ENCODE results near the gene TRIP10.

Gene TRIP10

GRCh38 chr19:6725513-6726231, 13.8 kb upstream of the TRIP10 start:
- DNase-seq (ENCODE audit: low read depth) = no peak
- H3K4me3 ChIP-seq (ENCODE audit: low read length) = no peak overlapping the region
- no peak for TF ChIP-seq CTCF (conservative IDR thresholded peaks at IDR 0.05; ENCODE audit: low read length)

- H3K4me3 ChIP-seq (ENCODE audit: low read length) = no peak overlapping the region
- DNase-seq (ENCODE audit: low read depth) = no peak
- no peak for TF ChIP-seq CTCF (conservative IDR thresholded peaks at IDR 0.05; ENCODE audit: low read length)
Measured at GRCh38 chr19:6728346-6728745, 11.1 kb upstream of the TRIP10 start.

- H3K4me3 ChIP-seq (ENCODE audit: low read length) = no peak overlapping the region
- DNase-seq (ENCODE audit: low read depth) = no peak
- TF ChIP-seq CTCF (conservative IDR thresholded peaks at IDR 0.05; ENCODE audit: low read length) = no peak
Measured at GRCh38 chr19:6729573-6730152, 9.8 kb upstream of the TRIP10 start.

- no peak for TF ChIP-seq CTCF (conservative IDR thresholded peaks at IDR 0.05; ENCODE audit: low read length)
- DNase-seq (ENCODE audit: low read depth) = no peak
- H3K4me3 ChIP-seq (ENCODE audit: low read length) = no peak overlapping the region
Measured at GRCh38 chr19:6730153-6730804, 9.2 kb upstream of the TRIP10 start.

GRCh38 chr19:6730941-6731670, 8.4 kb upstream of the TRIP10 start:
- no peak for DNase-seq (ENCODE audit: low read depth)
- no peak overlapping the region for H3K4me3 ChIP-seq (ENCODE audit: low read length)
- TF ChIP-seq CTCF (conservative IDR thresholded peaks at IDR 0.05; ENCODE audit: low read length) = no peak

- no peak for DNase-seq (ENCODE audit: low read depth)
- no peak overlapping the region for H3K4me3 ChIP-seq (ENCODE audit: low read length)
- no peak for TF ChIP-seq CTCF (conservative IDR thresholded peaks at IDR 0.05; ENCODE audit: low read length)
Measured at GRCh38 chr19:6731822-6732221, 7.7 kb upstream of the TRIP10 start.

Data from AG10803 (cell line).